SU-DHL-6 (cell line): ENCODE results near the gene IFITM5.

Source experiments
- H2AFZ ChIP-seq: fragments of 200-600 bp; sonication (generic); 2 replicates; pipeline ENCODE4 v1.6.1; 2014; ENCODE audit warnings: low read depth, mild to moderate bottlenecking, moderate library complexity, mixed read lengths, antibody characterized with exemption, low read length; ENCODE audit not compliant: severe bottlenecking
- H3F3A ChIP-seq: fragments of 200-600 bp; shearing (Covaris generic); 2 replicates; pipeline ENCODE4 v1.6.0; 2016; ENCODE audit warnings: antibody characterized with exemption, mild to moderate bottlenecking; ENCODE audit not compliant: insufficient read depth
- H3K27ac ChIP-seq: fragments of 200-600 bp; sonication (generic); 2 replicates; pipeline ENCODE4 v1.5.1; 2016; ENCODE audit warnings: low read depth, mild to moderate bottlenecking, low read length, moderate library complexity, mixed read lengths
- H3K27me3 ChIP-seq: fragments of 200-600 bp; sonication (generic), shearing (Covaris generic); 2 replicates; pipeline ENCODE4 v1.6.0; 2014; ENCODE audit warnings: mild to moderate bottlenecking, low read length
- H3K36me3 ChIP-seq: fragments of 200-600 bp; sonication (generic); 2 replicates; pipeline ENCODE4 v1.6.1; 2014; ENCODE audit warnings: mild to moderate bottlenecking, low read length, mixed read lengths
- H3K4me2 ChIP-seq: fragments of 300-600, 200-600 bp; shearing (Covaris generic), sonication (generic); 2 replicates; pipeline ENCODE4 v1.6.0; 2014; ENCODE audit warnings: low read length, low read depth, mild to moderate bottlenecking; ENCODE audit not compliant: poor library complexity, severe bottlenecking
- H3K4me3 ChIP-seq: fragments of 200-600 bp; sonication (generic); 2 replicates; pipeline ENCODE4 v1.5.1; 2014; ENCODE audit warnings: antibody characterized with exemption, low read length, mild to moderate bottlenecking, mixed read lengths; ENCODE audit not compliant: insufficient read depth, poor library complexity, severe bottlenecking
- H3K79me2 ChIP-seq: fragments of 200-600 bp; sonication (generic); 2 replicates; pipeline ENCODE4 v1.6.1; 2014; ENCODE audit warnings: mild to moderate bottlenecking, low read length, moderate library complexity; ENCODE audit not compliant: insufficient read depth
- H3K9ac ChIP-seq: fragments of 200-600 bp; sonication (generic); 2 replicates; pipeline ENCODE4 v1.7.0; 2014; ENCODE audit warnings: mild to moderate bottlenecking, low read length
- H3K9me2 ChIP-seq: fragments of 200-600 bp; sonication (generic); replicated peaks from 2 replicates; pipeline ENCODE4 v1.6.1; 2014; ENCODE audit warnings: low read length; ENCODE audit not compliant: insufficient read depth
- H3K9me3 ChIP-seq: fragments of 200-600 bp; sonication (generic); 2 replicates; pipeline ENCODE4 v1.6.1; 2014; ENCODE audit warnings: low read length, mixed read lengths; ENCODE audit not compliant: insufficient read depth
- H4K20me1 ChIP-seq: fragments of 200-600 bp; sonication (generic); 2 replicates; pipeline ENCODE4 v1.6.1; 2014; ENCODE audit warnings: low read depth, mild to moderate bottlenecking, antibody characterized with exemption, low read length, moderate library complexity, mixed read lengths
- CTCF ChIP-seq: fragments of 200-600 bp; sonication (generic); IDR thresholded peaks from one replicate; pipeline ENCODE4 v1.5.1; 2017; ENCODE audit warnings: antibody characterized with exemption, mild to moderate bottlenecking, low read length, moderate library complexity; ENCODE audit not compliant: insufficient read depth, poor library complexity, severe bottlenecking
- EZH2phosphoT487 ChIP-seq: fragments of 200-600 bp; sonication (generic), shearing (Covaris generic); conservative IDR thresholded peaks from 2 replicates; pipeline ENCODE4 v1.6.1; 2018; ENCODE audit warnings: mild to moderate bottlenecking, antibody characterized with exemption, low read length, moderate library complexity, mixed read lengths

The IFITM5 gene

GRCh38 chr11:253160-253885, 46.0 kb downstream of the IFITM5 start:
- Histone ChIP-seq H3K36me3 (peaks cover 14% of the 10 kb centered on the region), H3K9ac (no peak overlapping the region), H3K9me2 (no peaks in the 10 kb centered on the region), H3F3A (peaks cover 6% of the 10 kb centered on the region; the same call in 1 of the 2 replicates), H2AFZ (no peak overlapping the region), H3K79me2 (no peaks in the 10 kb centered on the region), H3K27me3 (no peaks in the 10 kb centered on the region), H3K27ac (no peak overlapping the region), H3K9me3 (no peaks in the 10 kb centered on the region), H3K4me3 (no peak overlapping the region), H3K4me2 (no peak overlapping the region), H4K20me1 (no peaks in the 10 kb centered on the region)
- TF ChIP-seq CTCF (no peak), EZH2phosphoT487 (no peak)

- Histone ChIP-seq H3F3A (peaks cover 6% of the 10 kb centered on the region; the same call in 1 of the 2 replicates), H4K20me1 (no peaks in the 10 kb centered on the region), H3K27me3 (no peaks in the 10 kb centered on the region), H2AFZ (no peak overlapping the region), H3K4me2 (no peak overlapping the region), H3K4me3 (no peak overlapping the region), H3K9ac (no peak overlapping the region), H3K9me3 (no peaks in the 10 kb centered on the region), H3K36me3 (peaks cover 17% of the 10 kb centered on the region), H3K9me2 (no peaks in the 10 kb centered on the region), H3K79me2 (no peaks in the 10 kb centered on the region), H3K27ac (no peak overlapping the region)
- TF ChIP-seq EZH2phosphoT487 (no peak), CTCF (no peak)
Observed at GRCh38 chr11:252666-253065, 46.7 kb downstream of the IFITM5 start.

- Histone ChIP-seq H3K27ac (no peak overlapping the region), H3K4me3 (no peak overlapping the region), H3K27me3 (no peaks in the 10 kb centered on the region), H3K79me2 (no peaks in the 10 kb centered on the region), H3F3A (peaks cover 6% of the 10 kb centered on the region; the same call in 1 of the 2 replicates), H3K36me3 (peaks cover 24% of the 10 kb centered on the region), H3K9me2 (no peaks in the 10 kb centered on the region), H2AFZ (no peak overlapping the region), H3K9ac (no peak overlapping the region), H4K20me1 (no peaks in the 10 kb centered on the region), H3K4me2 (no peak overlapping the region), H3K9me3 (no peaks in the 10 kb centered on the region)
- TF ChIP-seq CTCF: no peak
- TF ChIP-seq EZH2phosphoT487: no peak
Observed at GRCh38 chr11:251550-251949, 47.8 kb downstream of the IFITM5 start.
